Stomach (tissue), 19 donors: Measurements from ENCODE around the gene CYP46A1. TPM values are rescaled to one million over a fixed set of nuclear protein-coding genes. Genes with fewer than 3 reads are reported as not detected.

Experiments
- DNase-seq, 2 donors: peaks; one replicate each; pipeline versions ENCODE4 v3.0.0 to v3.0.0-alpha.2; 2013 to 2019
- H3K27ac ChIP-seq, 5 donors: fragments of 200-600 bp in 4 of 5; sonication (generic) in 4 of 5; one replicate each; pipeline ENCODE4 v1.5.1; 2013 to 2019; ENCODE audit warnings: mild to moderate bottlenecking in 1 of 5, moderate library complexity in 1 of 5
- H3K27me3 ChIP-seq, 3 donors: fragments of 200-600 bp; sonication (generic); one replicate each; pipeline ENCODE4 v1.5.1; 2017 to 2019; ENCODE audit warnings: mixed run types in 1 of 3
- H3K36me3 ChIP-seq, 4 donors: fragments of 200-600 bp; sonication (generic); 1 replicate in 3 of 4; 2 replicates in 1 of 4; pipeline ENCODE4 v1.5.1; 2016 to 2019
- H3K4me1 ChIP-seq, 4 donors: fragments of 200-600 bp; sonication (generic); one replicate each; pipeline ENCODE4 v1.5.1; 2016 to 2019
- H3K4me3 ChIP-seq, 4 donors: fragments of 200-600 bp; sonication (generic) in 3 of 4; one replicate each; pipeline ENCODE4 v1.5.1; 2016 to 2019; ENCODE audit warnings: mild to moderate bottlenecking in 1 of 4
- H3K9me3 ChIP-seq, 4 donors: fragments of 200-600 bp; sonication (generic); one replicate each; pipeline ENCODE4 v1.5.1; 2016 to 2019
- EP300 ChIP-seq: sonication (generic); formaldehyde crosslinking; IDR thresholded peaks from one replicate; pipeline ENCODE4 v1.6.1; 2017; ENCODE audit warnings: antibody characterized with exemption
- POLR2A ChIP-seq, 4 donors: fragments of 450-650 bp; IDR thresholded peaks; one replicate each; pipeline ENCODE4 v1.6.1; 2016; ENCODE audit warnings: antibody characterized with exemption in 4 of 4, control low read depth in 2 of 4, mild to moderate bottlenecking in 1 of 4, moderate library complexity in 1 of 4
- POLR2AphosphoS5 ChIP-seq, 3 donors: sonication (generic); formaldehyde crosslinking; IDR thresholded peaks; one replicate each; pipeline ENCODE4 v1.6.1; 2016; ENCODE audit warnings: antibody characterized with exemption in 3 of 3
- WGBS, 5 donors: extraction: QIAGEN DNeasy Blood & Tissue Kit in 3 of 5; methylation state at CpG; one replicate each; pipeline versions ENCODE4 v1.1.5 to v1.1.7; 2013 to 2018; 5-methylcytosine and 5-hydroxymethylcytosine counted together
- intact Hi-C: fragments of 100-400 bp; cut with DNase I; formaldehyde crosslinking; loops from one replicate; pipeline ENCODE4 v1.15.1; 2023; ENCODE audit warnings: low total_unique reads
- long read RNA-seq, 10 donors: transcript quantifications; one replicate each; lab custom pipeline, GENCODE V29; 2026
- polyA plus RNA-seq, 3 donors: library from polyadenylated mRNA; stranded (reverse); fragments of 200-250 nt; gene quantifications; one replicate each; pipeline ENCODE4 v1.2.3, GENCODE V29; 2013
- total RNA-seq, 5 donors: library from RNA; depleted of rRNA; stranded (reverse); fragments of >200 nt; gene quantifications; one replicate each; pipeline versions ENCODE4 v1.1.0 to v1.2.3, GENCODE V29; 2014 to 2016
- TF ChIP-seq, protein P1 (sequence below), 7 experiments: fragments of 450-650 bp in 4 of 7; fragments of 200-600 bp in 3 of 7; sonication (generic) in 3 of 7; IDR thresholded peaks; one replicate each; pipeline ENCODE4 v1.5.1; 2016 to 2019; ENCODE audit warnings: antibody characterized with exemption in 7 of 7, control low read depth in 2 of 7, mild to moderate bottlenecking in 1 of 7
- donor health status: healthy with polysubstance abuse.
- donor health status: Bipolar disorder and iron deficiency.
- donor health status: healthy.

The CYP46A1 gene
- total RNA-seq, result 1 to 10 TPM in 3 of 5 donors, not detected in 2; 1.2 to 2.9 (median 2.2) TPM
- under 1 TPM; 0.15 to 0.68 (median 0.53) TPM for polyA plus RNA-seq
- long read RNA-seq, donor 1, result 0 reads
- long read RNA-seq, donor 2, result 0 reads
- long read RNA-seq, donor 3, result 0 reads
- long read RNA-seq, donor 4, result 0 reads
- long read RNA-seq, donor 5, result 0 reads
- long read RNA-seq, donor 6, partial matches to known transcripts, result 0 of 1 reads
- long read RNA-seq, donor 6, other reads (novel, unspliced or antisense), result 0 of 1 reads
- long read RNA-seq, donor 7, result 0 reads
- long read RNA-seq, donor 8, result 0 reads
- long read RNA-seq, donor 9, result 0 reads
- long read RNA-seq, donor 10, result 0 reads

DNA sequence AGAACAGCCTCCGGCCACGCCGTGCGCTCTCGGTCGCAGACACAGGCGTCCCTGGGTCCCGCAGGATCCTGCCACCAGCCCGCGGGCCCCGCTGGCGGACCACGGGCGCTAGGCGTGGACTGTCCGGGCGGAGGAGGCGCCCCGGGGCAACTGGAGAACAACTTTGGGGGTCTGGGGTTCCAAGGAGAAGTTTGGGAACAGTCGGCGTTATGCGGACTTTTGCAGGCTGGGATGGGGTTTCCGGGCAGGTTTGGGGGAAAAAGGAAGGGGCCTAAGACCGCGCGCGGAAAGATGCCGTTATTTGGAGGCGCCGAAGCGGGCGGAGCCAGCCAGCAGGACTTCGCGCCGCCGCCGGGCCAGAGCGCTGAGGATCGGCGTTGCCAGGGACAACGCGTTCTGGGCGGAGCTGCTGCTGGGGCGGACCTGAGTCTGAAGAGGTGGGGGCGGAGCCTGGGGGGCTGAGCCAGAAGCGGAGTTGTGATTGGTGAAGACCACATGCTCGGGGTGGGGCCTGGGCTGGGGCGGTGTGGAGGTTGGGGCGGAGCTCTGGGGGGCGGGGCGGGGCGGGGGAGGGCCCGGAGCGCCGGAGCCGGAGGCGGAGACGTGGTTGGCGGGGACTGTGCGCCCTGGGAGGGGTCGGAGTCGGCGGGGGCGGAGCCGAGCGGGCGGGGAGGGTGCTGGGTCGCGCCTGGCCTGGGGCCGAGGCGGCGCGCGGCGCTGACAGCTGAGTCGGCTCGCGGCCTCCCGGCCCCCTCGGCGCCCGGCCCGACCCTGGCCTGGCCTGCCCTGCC is at the start of gene CYP46A1:
CYP46A1 (plus strand) TSS at position 680 of the 791 bp plus-strand sequence. CDS start 120 bp downstream, outside the sequence.
- DNase-seq, result peak; percentile 100
- peaks cover 11 to 21% (median 15%) of the 10 kb centered on the region in 4 donors for H3K4me1 ChIP-seq
- WGBS, 5 donors, result 0 to 1% (median 1%) methylated on average over 34 to 83 of the region's 83 CpGs
- peak within 1 kb of the TSS; percentile 86 to 95 (median 88) for H3K4me3 ChIP-seq
- H3K27me3 ChIP-seq, result peaks cover 0 to 13% (median 3%) of the 10 kb centered on the region in 3 donors
- intact Hi-C loops, result no loop called here
- H3K27ac ChIP-seq, result peak within 1 kb of the TSS; percentile 72 to 91 (median 87)
- no peaks in the 10 kb centered on the region for H3K9me3 ChIP-seq
- TF ChIP-seq, protein P1, sequence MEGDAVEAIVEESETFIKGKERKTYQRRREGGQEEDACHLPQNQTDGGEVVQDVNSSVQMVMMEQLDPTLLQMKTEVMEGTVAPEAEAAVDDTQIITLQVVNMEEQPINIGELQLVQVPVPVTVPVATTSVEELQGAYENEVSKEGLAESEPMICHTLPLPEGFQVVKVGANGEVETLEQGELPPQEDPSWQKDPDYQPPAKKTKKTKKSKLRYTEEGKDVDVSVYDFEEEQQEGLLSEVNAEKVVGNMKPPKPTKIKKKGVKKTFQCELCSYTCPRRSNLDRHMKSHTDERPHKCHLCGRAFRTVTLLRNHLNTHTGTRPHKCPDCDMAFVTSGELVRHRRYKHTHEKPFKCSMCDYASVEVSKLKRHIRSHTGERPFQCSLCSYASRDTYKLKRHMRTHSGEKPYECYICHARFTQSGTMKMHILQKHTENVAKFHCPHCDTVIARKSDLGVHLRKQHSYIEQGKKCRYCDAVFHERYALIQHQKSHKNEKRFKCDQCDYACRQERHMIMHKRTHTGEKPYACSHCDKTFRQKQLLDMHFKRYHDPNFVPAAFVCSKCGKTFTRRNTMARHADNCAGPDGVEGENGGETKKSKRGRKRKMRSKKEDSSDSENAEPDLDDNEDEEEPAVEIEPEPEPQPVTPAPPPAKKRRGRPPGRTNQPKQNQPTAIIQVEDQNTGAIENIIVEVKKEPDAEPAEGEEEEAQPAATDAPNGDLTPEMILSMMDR (IDR thresholded peaks at IDR 0.05), result peak in 1 of 7 experiments; percentile 42
- TF ChIP-seq POLR2AphosphoS5 (IDR thresholded peaks at IDR 0.05) (peak in 2 of 3 donors; percentile 34 to 66), EP300 (no peak)
- H3K36me3 ChIP-seq, result no peaks in the 10 kb centered on the region

DNA sequence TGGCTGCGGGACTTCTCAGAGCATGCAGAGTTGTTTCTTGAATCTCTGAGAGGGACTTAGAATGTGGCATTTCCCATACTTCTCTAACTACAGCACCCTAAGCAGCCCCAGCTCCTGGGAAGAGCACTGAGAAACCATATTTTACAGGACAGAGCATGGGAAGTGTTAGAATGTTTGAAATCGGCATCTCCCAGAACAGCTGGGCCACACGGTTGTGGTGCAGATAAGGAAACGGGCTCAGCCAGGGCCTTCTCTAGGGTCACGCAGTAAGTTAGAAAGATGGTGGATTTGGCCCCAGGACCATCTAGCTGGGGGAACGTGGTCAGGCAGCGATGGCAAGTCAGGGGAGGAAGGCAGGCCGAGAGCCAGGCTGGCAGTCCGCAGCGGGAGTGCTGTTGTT is 49.7 kb upstream of the CYP46A1 start:
- DNase-seq, result no peak
- TF ChIP-seq, protein P1 (IDR thresholded peaks at IDR 0.05), result no peak
- TF ChIP-seq POLR2AphosphoS5 (IDR thresholded peaks at IDR 0.05), result no peak
- TF ChIP-seq POLR2A (IDR thresholded peaks at IDR 0.05), result no peak
- no peak for TF ChIP-seq EP300
- intact Hi-C loops, result loop anchor here (5.0 kb wide), 1 partner anchor 117 kb away; no protein-coding TSS in a partner anchor
- H3K36me3 ChIP-seq, result no peaks in the 10 kb centered on the region
- no peak overlapping the region for H3K27ac ChIP-seq
- H3K4me3 ChIP-seq, result no peak overlapping the region
- peaks cover 0 to 12% (median 0%) of the 10 kb centered on the region in 3 donors for H3K27me3 ChIP-seq
- H3K4me1 ChIP-seq, result no peaks in the 10 kb centered on the region
- H3K9me3 ChIP-seq, result no peaks in the 10 kb centered on the region
- WGBS, 5 donors, result 68 to 76% (median 70%) methylated on average over 10 of the region's 10 CpGs

DNA sequence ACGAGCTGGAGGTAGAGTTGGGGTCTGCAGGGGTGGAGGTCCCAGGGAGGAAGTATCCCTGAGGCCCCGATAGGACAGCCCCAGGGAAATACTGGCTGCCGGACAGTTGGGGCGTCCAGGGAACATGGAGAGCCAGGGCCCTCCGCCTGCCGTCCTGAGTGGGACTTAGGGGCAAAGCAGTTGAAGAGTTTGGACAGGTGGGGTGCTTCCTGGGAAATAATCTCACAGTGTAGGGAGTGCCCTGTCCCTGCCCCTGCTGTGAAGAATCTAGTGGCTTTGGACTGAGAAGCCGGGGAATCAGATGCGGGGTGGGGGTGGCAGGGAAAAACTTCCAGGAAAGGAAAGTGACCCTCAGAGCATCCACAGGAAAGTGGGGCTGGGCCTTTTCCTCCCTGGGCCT is 49.0 kb upstream of the CYP46A1 start:
- Histone ChIP-seq H3K4me1 (no peaks in the 10 kb centered on the region), H3K27ac (no peak overlapping the region), H3K4me3 (no peak overlapping the region), H3K36me3 (no peaks in the 10 kb centered on the region), H3K9me3 (no peaks in the 10 kb centered on the region), H3K27me3 (peaks cover 0 to 12% (median 0%) of the 10 kb centered on the region in 3 donors)
- intact Hi-C loops, result no loop called here
- 73 to 87% (median 83%) methylated on average over 8 of the region's 8 CpGs for WGBS, 5 donors
- no peak for DNase-seq
- TF ChIP-seq, protein P1 (IDR thresholded peaks at IDR 0.05), result no peak
- no peak for TF ChIP-seq POLR2A (IDR thresholded peaks at IDR 0.05)
- no peak for TF ChIP-seq POLR2AphosphoS5 (IDR thresholded peaks at IDR 0.05)
- TF ChIP-seq EP300, result no peak

DNA sequence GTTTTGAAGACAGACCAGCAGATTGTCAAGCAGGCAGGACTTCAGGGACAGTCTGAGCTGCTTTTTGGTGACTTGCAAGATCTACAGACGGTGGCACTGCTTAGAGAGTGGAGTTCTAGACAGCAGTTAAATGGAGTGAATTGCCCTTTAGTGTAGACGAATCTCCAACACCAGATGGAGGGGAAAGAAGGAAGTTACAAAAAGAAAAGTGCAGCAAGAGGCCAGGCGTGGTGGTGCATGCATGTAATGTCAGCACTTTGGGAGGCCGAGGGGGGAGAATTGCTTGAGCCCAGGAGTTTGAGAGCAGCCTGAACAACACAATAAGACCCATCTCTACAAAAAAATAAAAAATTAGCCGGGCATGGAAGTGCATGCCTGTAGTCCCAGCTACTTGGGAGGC is 47.6 kb upstream of the CYP46A1 start:
- intact Hi-C loops, result no loop called here

More for the DNA sequence above, 47.6 kb upstream of the CYP46A1 start:
- Histone ChIP-seq H3K27ac (no peak overlapping the region), H3K4me1 (no peaks in the 10 kb centered on the region), H3K9me3 (no peaks in the 10 kb centered on the region), H3K4me3 (no peak overlapping the region), H3K27me3 (peaks cover 0 to 12% (median 0%) of the 10 kb centered on the region in 3 donors), H3K36me3 (no peaks in the 10 kb centered on the region)
- DNase-seq, result no peak
- WGBS, 5 donors, result 76 to 84% (median 80%) methylated on average over 5 of the region's 5 CpGs
- TF ChIP-seq POLR2AphosphoS5 (IDR thresholded peaks at IDR 0.05), result no peak
- no peak for TF ChIP-seq EP300
- TF ChIP-seq, protein P1 (IDR thresholded peaks at IDR 0.05), result no peak
- TF ChIP-seq POLR2A (IDR thresholded peaks at IDR 0.05), result no peak
